Astrocyte of the cerebellum (primary cell): ENCODE data around the gene FAM107B.

Experiments used
- DNase-seq: peaks from one replicate; pipeline ENCODE4 v3.0.0-alpha.2; 2011; ENCODE audit warnings: low read depth
- H3K4me3 ChIP-seq: 2 replicates; pipeline ENCODE4 v1.5.1; 2011; ENCODE audit warnings: mild to moderate bottlenecking, low read depth, low read length, moderate library complexity
- CTCF ChIP-seq: IDR thresholded peaks from 2 replicates; pipeline ENCODE4 v1.5.1; 2012; ENCODE audit warnings: low read length, low read depth, moderate library complexity, mild to moderate bottlenecking; ENCODE audit errors: missing control alignments
- in situ Hi-C: cut with HindIII; loops from 2 replicates; pipeline ENCODE4 v1.10.0; 2017; ENCODE audit warnings: low sequenced_read_pairs

FAM107B gene

GRCh38 chr10:14779001-14779651 lies 4.4 kb upstream of the FAM107B start:
- DNase-seq = no peak
- no peak for TF ChIP-seq CTCF

GRCh38 chr10:14776546-14776945 lies 1.8 kb upstream of the FAM107B start:
- no peak for TF ChIP-seq CTCF
- no peak for DNase-seq
- in situ Hi-C loops = no loop called here
- no peak overlapping the region for H3K4me3 ChIP-seq

More at GRCh38 chr10:14779001-14779651, 4.4 kb upstream of the FAM107B start:
- in situ Hi-C loops = no loop called here
- no peak overlapping the region for H3K4me3 ChIP-seq

GRCh38 chr10:14775656-14776055 lies 959 bp upstream of the FAM107B start:
- in situ Hi-C loops = no loop called here
- H3K4me3 ChIP-seq = no peak overlapping the region
- no peak for TF ChIP-seq CTCF
- no peak for DNase-seq

- no peak overlapping the region for H3K4me3 ChIP-seq
- no peak for DNase-seq
- in situ Hi-C loops = no loop called here
- no peak for TF ChIP-seq CTCF
Observed at GRCh38 chr10:14774214-14774580, 500 bp downstream of the FAM107B start.

GRCh38 chr10:14773551-14774213 lies 1.0 kb downstream of the FAM107B start:
- in situ Hi-C loops = no loop called here
- TF ChIP-seq CTCF = no peak
- no peak for DNase-seq
- H3K4me3 ChIP-seq = no peak overlapping the region

- no peak overlapping the region for H3K4me3 ChIP-seq
- DNase-seq = no peak
- no peak for TF ChIP-seq CTCF
- in situ Hi-C loops = no loop called here
Observed at GRCh38 chr10:14772399-14772798, 2.3 kb downstream of the FAM107B start.
